Liver (tissue), 3 donors: ENCODE results near the gene CPAMD8.

Experiments
- CTCF ChIP-seq: fragments of 150-350 bp; IDR thresholded peaks from 2 replicates; pipeline ENCODE4 v1.5.1; 2017; ENCODE audit warnings: improper control_type of control experiment, low read depth, low read length; ENCODE audit not compliant: missing input control
- EGR1 ChIP-seq, 2 donors: IDR thresholded peaks; 2 replicates each; pipeline ENCODE4 v1.6.1; 2016 to 2018; ENCODE audit warnings: antibody characterized with exemption in 2 of 2, low read depth in 2 of 2
- FOXA1 ChIP-seq: IDR thresholded peaks from 2 replicates; pipeline ENCODE4 v1.6.1; 2016; ENCODE audit warnings: antibody characterized with exemption
- GABPA ChIP-seq, 2 donors: IDR thresholded peaks in 1 of 2; conservative IDR thresholded peaks in 1 of 2; 2 replicates each; pipeline ENCODE4 v1.6.1; 2016; ENCODE audit warnings: antibody characterized with exemption in 2 of 2, mild to moderate bottlenecking in 1 of 2, moderate library complexity in 1 of 2
- HNF4A ChIP-seq, 2 donors: conservative IDR thresholded peaks; 2 replicates each; pipeline ENCODE4 v1.6.1; 2016; ENCODE audit warnings: antibody characterized with exemption in 2 of 2, mild to moderate bottlenecking in 2 of 2
- HNF4G ChIP-seq: IDR thresholded peaks from 2 replicates; pipeline ENCODE4 v1.6.1; 2016; ENCODE audit warnings: antibody characterized with exemption
- JUND ChIP-seq, 2 donors: IDR thresholded peaks; 2 replicates each; pipeline ENCODE4 v1.6.1; 2016; ENCODE audit warnings: antibody characterized with exemption in 2 of 2
- MAX ChIP-seq: IDR thresholded peaks from 2 replicates; pipeline ENCODE4 v1.6.1; 2016; ENCODE audit warnings: antibody characterized with exemption
- RAD21 ChIP-seq, 2 donors: IDR thresholded peaks; 2 replicates each; pipeline ENCODE4 v1.6.1; 2016; ENCODE audit warnings: antibody characterized with exemption in 2 of 2, mild to moderate bottlenecking in 2 of 2
- REST ChIP-seq: IDR thresholded peaks from 2 replicates; pipeline ENCODE4 v1.6.1; 2016; ENCODE audit warnings: antibody characterized with exemption, mild to moderate bottlenecking
- RXRA ChIP-seq, 2 donors: IDR thresholded peaks; 2 replicates each; pipeline ENCODE4 v1.6.1; 2017 to 2018; ENCODE audit warnings: antibody characterized with exemption in 2 of 2, mild to moderate bottlenecking in 1 of 2
- SP1 ChIP-seq: IDR thresholded peaks from 2 replicates; pipeline ENCODE4 v1.6.1; 2018; ENCODE audit warnings: antibody characterized with exemption, mild to moderate bottlenecking
- TAF1 ChIP-seq: conservative IDR thresholded peaks from 2 replicates; pipeline ENCODE4 v1.6.1; 2016; ENCODE audit warnings: antibody characterized with exemption, mild to moderate bottlenecking
- YY1 ChIP-seq: IDR thresholded peaks from 2 replicates; pipeline ENCODE4 v1.6.1; 2016; ENCODE audit warnings: antibody characterized with exemption, mild to moderate bottlenecking
- donor health status: healthy.
- donor health status: healthy.

- TF ChIP-seq CTCF (no peak), SP1 (no peak), MAX (no peak), HNF4A (conservative IDR thresholded peaks at IDR 0.05) (no peak), RAD21 (IDR thresholded peaks at IDR 0.05) (no peak), FOXA1 (no peak), TAF1 (no peak), EGR1 (IDR thresholded peaks at IDR 0.05; ENCODE audit: low read depth in 2 of 2) (no peak), JUND (IDR thresholded peaks at IDR 0.05) (no peak), GABPA (IDR thresholded peaks at IDR 0.05 in 1 of 2, conservative IDR thresholded peaks at IDR 0.05 in 1 of 2) (no peak), RXRA (IDR thresholded peaks at IDR 0.05) (no peak), REST (no peak), YY1 (no peak), HNF4G (no peak)
Measured at GRCh38 chr19:16889366-16889882, 137.2 kb downstream of the CPAMD8 start.
